Left cardiac atrium (tissue), 4 donors: ENCODE data around the gene OSBPL5. TPM values are rescaled to one million over a fixed set of nuclear protein-coding genes. Genes with fewer than 3 reads are reported as not detected.
A peak's percentile ranks its signal among the peaks of the same experiment; 100 is the strongest.

ENCODE experiments used
- ATAC-seq, 2 donors: fragments of 200-7000 bp; cut with Tn5 transposase; one replicate each; pipeline ENCODE4 v1.9.1; 2020; ENCODE audit warnings: mild to moderate bottlenecking in 2 of 2, moderate library complexity in 2 of 2
- DNase-seq: peaks from one replicate; pipeline ENCODE4 v3.0.0-alpha.2; 2020
- intact Hi-C, 2 donors: fragments of 100-400 bp; cut with DNase I; formaldehyde crosslinking; loops; one replicate each; pipeline versions ENCODE4 v1.14.1 to v1.15.1; 2022 to 2023
- total RNA-seq, 2 donors: library from RNA; stranded (reverse); fragmentation: NEBNext Ultra II Directional; extraction: Animal tissue kit (Norgen Biotek cat#: 25700); gene quantifications; one replicate each; pipeline ENCODE4 v1.2.1, GENCODE V29; 2021
- donor health status: DM: no; HTN: yes; CAD: no.
- donor health status: DM: no; HTN: yes; CAD: no; lungs with severe emphysema.
- donor health status: DM: yes; HTN: yes; CAD: no.
- donor health status: Dilated cardiomyopathy.

OSBPL5 gene
- total RNA-seq, 2 donors from 2014 or later, result 17.3 to 21.0 TPM

DNA sequence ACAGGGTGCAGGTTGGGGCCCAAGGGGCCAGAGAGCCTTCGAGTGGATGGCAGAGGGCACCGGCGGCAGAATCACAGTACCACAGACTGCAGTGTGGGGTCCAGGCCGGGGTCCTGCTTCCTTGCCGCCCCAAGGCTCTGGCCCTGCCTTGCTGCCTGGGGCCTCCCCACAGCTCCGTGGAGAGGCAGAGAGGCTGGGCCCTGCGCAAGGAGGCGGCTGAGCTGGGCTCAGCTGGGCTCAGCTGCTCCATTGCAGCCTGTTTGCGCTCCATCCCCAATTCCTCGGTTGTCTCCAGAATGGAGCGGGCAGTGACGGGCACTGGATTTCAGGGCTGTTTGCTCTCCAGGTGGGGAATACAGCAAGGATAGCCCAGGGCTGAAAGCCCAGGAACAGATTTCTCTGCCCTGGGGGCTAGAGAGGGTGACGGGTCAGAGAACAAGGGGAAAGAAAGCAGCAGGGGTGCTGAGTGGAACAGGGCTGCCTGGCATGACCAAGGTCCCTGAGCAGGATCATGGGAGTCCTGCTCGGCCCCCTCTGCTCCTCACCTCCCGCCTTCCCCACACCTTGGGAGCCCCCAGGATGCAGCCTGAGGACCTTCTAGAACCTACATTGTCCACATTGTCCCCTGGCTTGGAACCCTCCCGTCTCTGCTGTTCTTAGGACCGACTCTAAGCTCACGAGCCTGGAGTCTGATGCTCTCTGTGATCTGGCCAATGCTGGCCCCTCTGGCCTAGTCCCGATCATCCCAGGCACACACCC, 34.6 kb upstream of the OSBPL5 start:
- ATAC-seq (no peak), DNase-seq (no peak)
- intact Hi-C loops, result no loop called here

DNA sequence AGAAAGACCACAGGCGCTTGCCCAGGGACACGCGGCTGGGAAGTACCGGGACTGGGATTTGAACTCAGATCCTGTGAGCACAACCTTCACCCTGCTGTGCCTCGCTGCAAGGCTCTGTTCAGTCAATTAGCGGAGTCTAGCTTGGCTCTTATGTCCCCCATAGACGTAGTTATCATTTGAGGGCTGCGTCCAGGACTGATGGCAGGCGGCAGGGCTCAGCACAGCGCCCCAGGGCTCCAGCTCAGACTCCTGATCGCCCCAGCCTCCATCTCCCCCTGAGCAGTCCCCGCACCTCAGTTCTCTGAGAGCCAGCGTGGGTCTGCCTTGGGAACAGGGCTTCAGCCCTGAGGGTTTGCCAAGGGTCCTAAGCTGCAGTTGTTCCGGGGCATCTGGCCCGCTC, 33.7 kb upstream of the OSBPL5 start:
- no peak for DNase-seq

DNA sequence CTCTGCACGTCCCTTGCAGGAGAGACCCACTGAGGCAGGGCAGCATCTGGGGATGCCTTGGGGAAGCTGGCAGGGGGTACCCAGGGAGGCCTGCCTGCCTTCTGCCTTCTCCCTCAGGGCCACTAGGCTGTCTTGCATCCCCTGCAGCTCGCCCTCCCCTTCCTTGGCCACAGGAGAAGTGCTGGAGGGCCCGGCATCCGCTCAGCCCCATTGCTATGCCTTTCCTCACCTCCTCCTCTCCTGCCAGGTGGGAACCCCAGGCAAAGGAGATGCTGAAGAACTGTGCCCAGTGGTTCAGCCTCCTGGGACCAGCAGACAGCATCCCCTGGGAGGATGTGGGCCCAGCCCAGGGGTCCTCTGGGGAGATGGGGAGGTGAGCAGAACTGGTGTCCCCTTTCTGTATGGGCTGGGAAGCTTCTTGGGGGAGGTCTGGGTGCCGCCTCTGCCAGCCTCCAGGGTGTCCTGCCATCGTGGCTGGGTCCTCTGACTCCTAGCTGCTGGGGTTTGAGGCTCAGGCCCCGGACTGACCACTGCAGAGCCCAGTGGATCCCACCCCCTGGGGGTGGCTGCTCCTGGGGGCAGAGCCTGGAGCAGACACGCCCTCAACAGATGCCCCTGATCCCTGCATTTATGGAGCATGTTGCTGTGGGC, 32.9 kb upstream of the OSBPL5 start:
- DNase-seq, result no peak
- intact Hi-C loops, result no loop called here
- ATAC-seq, result no peak

More for the DNA sequence above, 33.7 kb upstream of the OSBPL5 start:
- intact Hi-C loops, result no loop called here
- no peak for ATAC-seq

DNA sequence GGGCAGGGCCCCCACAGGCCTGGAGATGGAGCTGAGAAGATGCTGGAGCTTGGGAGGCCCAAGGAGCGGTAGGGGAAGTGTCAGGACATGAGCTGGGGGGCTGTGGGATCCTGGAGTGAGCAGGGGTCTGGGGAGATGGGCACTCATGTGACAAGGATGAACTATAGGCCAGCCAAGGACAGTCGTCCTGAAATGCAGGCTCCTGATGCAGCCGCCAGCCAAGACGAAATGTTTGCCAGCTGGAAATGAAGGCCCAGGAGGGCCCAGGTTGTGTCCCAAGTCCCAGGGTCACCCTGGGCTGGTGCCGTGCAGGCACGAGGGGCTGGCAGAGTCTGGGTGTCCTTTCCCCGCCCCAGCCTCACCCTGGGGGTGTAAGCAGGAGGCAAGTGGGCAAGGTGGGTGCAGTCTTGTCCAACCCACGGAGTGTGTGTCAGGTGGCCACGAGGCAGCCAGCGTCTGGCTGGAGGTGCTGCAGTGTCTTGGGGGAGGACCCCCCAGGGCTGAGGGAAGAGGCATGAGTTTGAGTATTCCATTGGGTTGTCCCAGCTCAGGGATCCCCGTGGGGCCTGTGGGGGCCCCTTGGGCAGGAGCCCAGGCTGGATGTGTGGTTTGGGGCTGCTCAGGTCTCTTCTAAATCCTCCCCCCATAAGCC, 32.1 kb upstream of the OSBPL5 start:
- intact Hi-C loops, result no loop called here
- DNase-seq (no peak), ATAC-seq (no peak)

DNA sequence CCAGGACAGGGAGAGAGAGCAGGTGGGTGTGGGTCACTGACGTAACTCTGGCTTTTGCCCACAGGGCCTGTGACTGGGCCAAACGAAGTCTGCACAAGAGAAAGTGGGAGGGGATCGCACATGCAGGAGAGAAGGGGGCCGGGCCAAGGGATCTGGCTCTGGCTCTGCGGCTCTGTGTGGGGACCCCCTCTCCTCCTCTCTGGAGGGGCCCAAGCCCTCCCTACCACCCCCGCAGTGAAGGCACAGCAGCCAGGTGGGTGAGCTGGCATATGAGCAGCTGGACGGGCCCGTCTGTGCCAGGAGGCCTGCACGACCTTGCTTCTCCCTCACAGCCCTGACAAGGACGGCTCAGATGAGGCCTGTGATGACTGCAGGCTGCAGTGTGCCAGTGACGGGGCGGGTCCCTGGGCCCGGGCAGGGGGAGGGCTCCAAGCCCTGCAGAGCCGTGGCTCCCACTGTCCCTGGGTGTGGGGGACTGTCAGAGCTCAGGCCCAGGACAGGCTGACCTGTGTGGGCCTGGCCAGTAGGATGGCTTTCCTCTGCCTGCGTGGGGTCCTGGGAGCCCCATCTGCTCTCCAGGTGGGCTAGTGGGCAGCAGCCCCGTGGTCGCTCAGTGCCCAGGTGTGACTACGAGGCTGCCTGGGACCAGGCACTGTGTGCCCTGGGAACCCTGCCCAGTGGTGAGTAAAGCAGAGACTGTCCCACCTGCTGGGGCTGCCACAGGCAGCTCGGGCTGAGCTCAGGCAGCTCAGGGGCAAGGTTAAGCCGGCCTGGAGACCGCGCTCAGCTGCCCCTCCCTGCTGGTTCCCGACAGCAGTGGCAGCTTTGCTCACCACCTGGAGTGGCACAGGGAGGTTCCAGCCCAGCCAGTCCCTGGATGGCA, 31.3 kb upstream of the OSBPL5 start:
- no peak for DNase-seq
- intact Hi-C loops, result no loop called here

DNA sequence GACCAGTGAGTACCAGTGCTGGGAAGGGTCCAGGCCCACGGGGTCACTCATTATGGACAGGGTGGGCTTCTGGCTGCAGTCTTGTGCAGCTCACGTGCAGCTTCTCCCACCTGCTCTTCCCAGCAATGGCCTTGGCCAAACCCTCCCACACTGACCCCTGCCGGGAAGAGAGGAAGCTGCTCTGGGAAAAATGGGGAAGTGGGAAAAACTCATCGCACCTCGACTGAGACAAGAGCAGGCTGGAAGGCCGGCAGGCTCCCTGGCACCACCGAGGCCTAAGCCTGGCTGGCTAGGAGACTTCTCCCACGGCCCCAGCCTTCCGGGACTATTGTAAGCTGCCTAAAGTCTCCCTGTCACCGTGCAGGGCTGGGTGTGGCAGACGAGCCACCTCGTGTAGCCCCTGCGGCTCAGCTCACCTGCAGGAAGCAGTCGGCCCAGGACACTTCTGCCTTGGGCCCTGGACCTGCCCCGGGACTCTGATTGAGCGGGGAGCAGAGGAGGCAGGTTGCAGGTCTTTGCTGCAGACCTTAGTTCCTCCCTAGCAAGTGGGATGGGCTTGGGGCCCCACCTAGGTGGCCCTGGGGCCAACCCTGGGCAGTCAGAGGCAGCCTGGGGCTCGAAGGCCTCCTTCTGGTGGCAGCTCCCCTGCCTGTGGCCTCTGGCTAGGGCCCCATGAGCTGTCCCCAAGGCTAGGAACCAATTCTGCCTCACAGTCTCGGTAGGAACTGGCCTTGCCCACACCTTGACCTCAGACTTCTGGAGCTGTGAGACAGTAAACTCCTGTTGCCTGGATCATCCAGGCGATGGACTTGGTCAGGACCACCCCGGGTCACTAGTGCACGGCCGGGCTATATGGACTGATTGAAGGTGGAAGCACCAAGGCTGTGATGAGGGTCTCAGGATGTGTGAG, 30.4 kb upstream of the OSBPL5 start:
- ATAC-seq (peak in 1 of 2 donors; percentile 38), DNase-seq (no peak)
- intact Hi-C loops, result no loop called here

More for the DNA sequence above, 31.3 kb upstream of the OSBPL5 start:
- ATAC-seq, result no peak

DNA sequence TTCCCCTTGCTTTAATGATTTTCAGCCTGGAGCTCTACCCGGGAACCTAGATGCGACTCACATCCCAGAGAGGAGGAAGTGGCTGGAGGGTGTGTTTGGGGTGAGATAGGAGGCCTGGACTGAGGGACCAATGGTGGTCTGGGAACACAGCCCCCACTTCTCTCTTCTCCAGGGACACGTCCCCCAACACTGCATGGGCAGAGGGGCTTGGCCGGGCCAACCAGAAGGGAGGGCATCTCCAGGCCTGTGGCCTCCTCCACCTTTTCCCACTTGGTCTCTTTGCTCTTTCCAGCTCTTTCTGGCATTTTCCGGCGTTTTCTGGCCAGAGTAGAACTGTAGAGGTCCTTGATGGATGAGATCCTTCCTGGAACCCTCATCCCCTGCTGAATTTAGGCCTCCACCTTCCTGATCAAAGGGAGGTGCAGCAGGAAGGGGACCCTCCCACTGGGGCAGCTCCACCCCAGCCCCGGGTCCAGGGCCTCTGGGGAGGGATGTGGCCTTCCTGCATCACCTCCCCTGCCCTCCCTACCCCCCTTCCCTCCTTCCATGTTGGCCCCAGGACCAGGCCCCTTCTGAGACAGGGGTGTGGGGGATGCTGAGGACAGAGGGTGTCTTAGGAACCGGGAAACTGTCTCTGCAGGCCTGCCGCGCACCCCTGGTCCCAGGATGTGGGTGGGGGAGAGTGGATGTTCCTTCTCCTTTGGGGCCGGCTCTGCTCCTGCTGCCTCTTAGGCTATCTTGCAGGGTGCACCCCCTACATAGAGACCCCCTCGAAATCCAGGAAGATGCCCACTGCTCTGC, 29.1 kb upstream of the OSBPL5 start:
- no peak for ATAC-seq
- DNase-seq, result no peak
- intact Hi-C loops, result no loop called here

DNA sequence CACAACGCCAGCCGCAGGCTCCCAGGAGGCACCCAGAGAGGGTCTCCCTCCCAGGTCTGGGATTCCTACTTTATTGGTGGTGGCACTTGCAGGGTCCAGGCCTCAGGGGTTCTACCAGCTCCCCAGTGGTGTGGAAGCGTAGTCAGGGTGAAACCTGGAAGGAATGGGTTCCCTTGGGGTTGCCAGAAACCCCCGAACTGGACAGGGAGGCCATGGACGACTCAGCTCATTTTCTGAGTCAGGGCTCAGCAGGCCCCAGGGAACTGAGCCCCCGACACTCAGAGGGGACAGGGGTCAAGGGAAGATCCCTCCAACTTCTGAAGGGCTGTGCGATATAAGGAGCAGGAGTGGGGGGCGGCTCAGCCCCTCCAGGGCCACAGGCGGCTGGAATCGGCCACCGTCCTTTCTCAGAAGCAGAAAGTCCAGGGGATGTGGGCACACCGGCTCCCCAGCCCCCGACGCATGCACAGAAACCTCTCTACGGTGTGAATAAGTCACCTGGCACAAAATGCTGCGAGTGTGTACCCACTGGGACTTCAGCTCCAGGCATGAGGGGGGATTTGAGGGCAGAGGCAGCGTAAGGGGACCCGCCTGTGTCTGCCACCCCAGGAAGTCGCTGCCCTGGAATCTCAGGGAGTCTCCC, 28.4 kb upstream of the OSBPL5 start:
- intact Hi-C loops, result no loop called here
- no peak for DNase-seq
- ATAC-seq, result no peak

DNA sequence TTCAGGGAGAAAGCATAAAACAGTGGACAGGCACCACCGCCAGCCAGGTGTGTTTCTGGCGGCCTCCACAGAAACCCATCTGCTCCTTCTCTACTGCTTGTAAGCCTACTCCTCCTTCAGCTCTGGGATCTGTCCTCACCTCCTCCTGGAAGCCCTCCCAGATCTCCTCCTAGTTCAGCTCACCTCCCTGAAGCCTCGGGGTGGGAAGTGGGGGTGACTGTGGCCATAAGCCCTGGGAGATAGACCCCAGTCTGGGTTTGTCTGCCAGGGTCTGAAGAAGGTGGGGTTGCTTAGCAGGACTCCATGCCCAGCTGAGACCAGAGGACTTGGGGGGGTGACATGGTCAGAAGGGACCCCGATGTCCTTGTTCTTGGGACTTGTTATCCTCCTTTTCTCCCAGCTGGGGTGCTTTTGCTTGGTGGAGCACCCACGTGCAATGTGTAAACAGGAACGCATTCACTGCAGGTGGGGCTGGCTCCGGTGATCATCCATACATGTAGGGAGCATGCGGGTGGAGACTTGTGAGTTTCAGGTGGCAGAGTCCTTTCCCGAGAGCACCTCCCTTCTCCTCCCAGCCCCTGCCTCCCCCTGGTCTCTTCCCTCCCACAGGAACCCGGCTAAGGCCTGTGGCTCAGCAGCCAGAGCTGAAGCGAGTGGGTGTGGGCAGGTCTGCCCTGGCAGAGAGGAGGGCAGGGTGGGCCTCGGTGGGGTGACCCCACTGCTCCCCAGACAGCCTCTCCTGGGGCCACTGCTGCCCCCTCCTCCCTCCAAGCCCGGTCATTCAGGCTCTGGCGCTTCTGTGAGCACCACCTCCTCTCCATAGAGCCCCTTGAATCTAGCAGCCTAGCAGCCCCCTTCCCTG, 27.6 kb upstream of the OSBPL5 start:
- no peak for ATAC-seq
- intact Hi-C loops, result no loop called here
- DNase-seq, result no peak

DNA sequence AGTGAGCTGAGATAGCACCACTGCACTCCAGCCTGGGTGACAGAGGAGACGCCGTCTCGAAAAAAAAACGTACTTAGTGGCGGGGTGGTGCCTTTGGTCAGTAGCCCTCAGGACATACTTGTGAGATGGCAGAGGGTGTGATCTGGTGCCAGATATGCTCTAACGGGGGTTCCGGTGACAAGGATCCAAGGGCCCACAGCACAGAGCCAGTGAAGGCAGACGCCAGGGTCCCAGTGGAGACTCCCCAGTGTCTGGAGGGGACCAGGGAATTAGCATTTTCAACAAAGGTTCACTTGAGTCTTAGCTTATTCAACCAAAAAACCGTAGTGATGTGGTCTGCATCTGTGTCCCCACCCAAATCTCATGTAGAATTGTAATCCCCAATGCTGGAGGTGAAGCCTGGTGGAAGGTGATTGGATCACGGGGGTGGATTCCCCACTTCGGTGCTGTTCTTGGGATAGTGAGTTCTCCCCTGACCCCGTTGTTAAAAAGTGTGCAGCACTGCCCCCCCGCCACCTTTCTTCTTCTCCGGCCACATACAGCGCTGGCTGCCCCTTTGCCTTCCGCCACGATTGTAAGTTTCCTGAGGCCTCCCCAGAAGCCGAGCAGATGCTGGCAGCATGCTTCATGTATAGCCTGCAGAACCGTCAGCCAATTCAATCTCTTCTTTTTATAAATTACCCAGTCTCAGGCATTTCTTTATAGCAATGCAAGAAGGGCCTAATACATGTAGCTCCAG, 26.6 kb upstream of the OSBPL5 start:
- ATAC-seq (no peak), DNase-seq (no peak)
- intact Hi-C loops, result no loop called here

DNA sequence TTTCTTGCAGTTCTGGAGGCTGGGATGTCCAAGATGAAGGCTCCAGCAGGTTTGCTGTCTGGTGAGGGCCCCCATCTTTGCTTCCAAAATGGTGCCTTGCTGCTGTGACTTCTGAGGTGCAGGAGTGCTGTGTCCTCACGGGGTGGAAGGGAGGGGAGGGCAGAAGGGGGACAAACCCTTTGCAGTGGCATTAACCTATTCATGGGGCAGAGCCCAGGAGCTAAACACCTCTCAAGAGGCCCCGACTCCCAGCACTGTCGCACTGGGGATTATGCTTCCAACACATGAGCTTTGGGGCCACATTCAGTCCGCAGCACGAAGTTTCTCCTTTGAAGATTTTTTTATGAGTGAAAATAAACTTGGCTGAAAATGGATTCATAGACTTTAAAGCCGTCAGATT, 25.5 kb upstream of the OSBPL5 start:
- DNase-seq (no peak), ATAC-seq (no peak)
- intact Hi-C loops, result no loop called here

DNA sequence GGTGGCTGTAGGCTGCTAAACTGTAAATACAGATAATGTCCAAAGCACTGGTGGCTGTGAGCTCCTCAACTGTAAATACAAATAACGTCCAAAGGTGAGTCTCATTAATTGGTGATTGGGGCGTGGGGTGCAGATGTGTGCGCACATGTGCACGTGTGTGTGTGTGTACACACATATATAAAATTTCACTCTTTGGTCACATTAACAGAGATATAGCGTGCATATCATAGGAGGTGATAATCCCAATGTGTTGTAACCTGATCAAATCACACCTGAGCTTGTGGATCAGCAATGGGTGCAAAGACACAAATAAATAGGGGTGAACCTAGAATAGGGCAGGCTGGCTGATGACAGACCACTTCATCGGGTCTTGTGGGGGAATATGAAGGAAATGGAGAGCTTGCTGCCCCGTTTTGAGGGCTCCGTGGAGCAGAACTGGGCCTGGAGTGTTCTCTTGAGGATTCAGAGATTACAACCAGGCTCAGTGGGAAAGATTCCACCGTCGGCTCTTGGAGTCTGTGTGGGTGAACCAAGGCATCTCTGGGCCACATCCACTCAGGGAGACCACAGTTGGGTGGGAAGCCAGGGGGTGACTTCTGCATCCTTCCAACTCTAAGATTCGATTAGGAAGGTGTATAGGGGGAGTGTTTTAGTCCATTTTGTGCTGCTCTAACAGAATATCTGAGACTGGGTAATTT, 24.9 kb upstream of the OSBPL5 start:
- intact Hi-C loops, result no loop called here
- DNase-seq (no peak), ATAC-seq (no peak)

DNA sequence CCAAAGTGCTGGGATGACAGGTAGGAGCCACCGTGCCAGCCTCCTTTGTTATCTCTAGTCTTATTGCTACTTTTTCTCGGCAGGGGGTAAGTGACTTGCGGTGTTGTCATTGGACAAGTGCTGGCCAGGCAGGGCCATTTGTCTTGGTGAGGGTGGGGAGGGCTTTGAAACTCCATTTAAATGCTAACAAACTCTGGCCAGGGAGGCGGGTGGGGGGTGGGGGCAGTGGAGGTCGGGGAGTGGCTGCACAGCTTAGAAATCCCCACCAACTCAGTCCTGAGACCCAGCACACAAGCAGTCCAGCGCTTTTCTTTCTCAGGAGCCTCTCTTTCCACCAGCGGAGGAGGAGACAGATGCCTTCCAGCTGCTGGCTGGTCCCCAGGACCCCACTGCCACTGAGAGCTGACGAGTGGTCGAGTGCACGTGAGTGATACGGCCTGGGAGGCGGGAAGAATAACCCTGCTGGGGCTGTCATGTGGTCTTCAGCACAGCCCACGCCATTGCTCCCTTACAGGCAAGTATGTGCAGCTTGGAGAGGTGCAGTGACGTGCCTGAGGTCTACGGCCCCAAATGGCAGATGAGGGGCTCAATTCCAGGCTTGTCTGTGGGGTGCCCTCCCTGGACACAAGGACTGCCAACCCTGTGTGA, 24.2 kb upstream of the OSBPL5 start:
- DNase-seq (no peak), ATAC-seq (no peak)
- intact Hi-C loops, result no loop called here

DNA sequence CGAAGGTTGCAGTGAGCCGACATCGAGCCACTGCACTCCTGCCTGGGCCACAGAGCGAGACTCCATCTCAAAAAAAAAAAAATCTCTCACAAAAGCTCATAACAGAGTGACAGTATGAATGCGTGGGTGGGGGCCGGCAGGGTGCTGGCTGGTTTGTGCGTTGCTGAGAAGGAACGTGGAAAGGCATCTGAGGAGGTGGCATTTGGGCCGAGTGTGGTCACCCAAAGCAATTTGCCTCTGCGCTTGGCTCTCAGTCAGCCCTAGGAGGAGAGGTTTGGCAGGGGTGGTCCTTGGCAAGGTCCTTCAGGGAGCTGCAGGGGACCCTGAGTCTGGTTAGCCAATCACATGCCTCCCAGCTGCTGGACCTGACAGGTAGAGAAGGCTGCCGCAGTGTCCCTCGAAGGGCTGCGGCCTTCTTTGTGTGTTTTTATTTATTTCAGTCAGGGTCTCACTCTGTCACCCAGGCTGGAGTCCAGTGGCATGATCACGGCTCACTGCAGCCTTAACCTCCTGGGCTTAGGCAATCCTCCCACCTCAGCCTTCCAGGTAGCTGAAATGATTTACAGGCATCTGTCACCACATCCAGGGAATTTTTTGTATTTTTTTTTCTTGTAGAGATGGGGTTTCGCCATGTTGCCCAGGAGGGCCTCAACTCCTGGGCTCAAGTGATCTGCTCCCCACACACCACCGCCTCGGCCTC, 23.5 kb upstream of the OSBPL5 start:
- DNase-seq (no peak), ATAC-seq (no peak)
- intact Hi-C loops, result no loop called here
